ENCODE data around the gene DPM2.

DNA sequence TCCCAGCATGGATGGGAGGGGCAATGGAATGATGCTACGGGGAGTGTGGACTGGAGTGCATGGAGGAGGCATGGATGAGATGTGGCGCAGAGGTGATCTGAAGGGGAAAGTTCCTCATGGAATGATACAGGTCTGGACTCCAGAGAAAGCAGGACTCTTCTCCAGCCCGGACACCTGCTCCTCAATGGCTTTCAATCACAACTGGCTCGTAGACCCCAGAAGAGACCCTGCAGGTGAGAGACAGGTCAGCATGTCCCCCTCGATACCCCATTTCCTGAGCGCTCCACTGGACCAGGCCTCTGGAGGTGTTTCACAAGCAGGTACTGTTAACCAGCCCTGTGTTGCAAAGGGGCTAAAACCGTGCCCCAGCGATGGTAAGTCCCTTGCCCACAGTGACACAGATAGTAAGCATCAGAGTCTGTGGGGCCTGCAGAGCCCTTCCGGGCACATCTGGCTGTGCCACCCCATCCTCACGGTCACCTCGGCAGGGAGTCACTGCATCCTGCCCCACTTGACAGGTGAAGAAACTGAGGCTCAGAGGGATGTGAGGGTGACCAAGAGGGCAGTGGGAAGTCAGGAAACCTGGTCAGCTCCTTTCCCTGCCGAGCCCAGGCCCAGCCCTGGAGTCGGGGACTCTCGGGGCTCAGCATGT, 5.5 kb upstream of the DPM2 start:
- TF ChIP-seq, protein P1, sequence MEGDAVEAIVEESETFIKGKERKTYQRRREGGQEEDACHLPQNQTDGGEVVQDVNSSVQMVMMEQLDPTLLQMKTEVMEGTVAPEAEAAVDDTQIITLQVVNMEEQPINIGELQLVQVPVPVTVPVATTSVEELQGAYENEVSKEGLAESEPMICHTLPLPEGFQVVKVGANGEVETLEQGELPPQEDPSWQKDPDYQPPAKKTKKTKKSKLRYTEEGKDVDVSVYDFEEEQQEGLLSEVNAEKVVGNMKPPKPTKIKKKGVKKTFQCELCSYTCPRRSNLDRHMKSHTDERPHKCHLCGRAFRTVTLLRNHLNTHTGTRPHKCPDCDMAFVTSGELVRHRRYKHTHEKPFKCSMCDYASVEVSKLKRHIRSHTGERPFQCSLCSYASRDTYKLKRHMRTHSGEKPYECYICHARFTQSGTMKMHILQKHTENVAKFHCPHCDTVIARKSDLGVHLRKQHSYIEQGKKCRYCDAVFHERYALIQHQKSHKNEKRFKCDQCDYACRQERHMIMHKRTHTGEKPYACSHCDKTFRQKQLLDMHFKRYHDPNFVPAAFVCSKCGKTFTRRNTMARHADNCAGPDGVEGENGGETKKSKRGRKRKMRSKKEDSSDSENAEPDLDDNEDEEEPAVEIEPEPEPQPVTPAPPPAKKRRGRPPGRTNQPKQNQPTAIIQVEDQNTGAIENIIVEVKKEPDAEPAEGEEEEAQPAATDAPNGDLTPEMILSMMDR (conservative IDR thresholded peaks at IDR 0.05; ENCODE audit: low read depth, low read length): no peak
- TF ChIP-seq RCOR1 (IDR thresholded peaks at IDR 0.05; ENCODE audit: insufficient replicate concordance, low read length) (no peak), BHLHE40 (IDR thresholded peaks at IDR 0.05; ENCODE audit: low read depth, low read length) (no peak), FOS (IDR thresholded peaks at IDR 0.05; ENCODE audit: low read depth, low read length) (no peak), NFE2L2 (IDR thresholded peaks at IDR 0.05; ENCODE audit: low read depth, low read length) (no peak), POLR2A (IDR thresholded peaks at IDR 0.05; ENCODE audit: low read depth, low read length) (no peak), RAD21 (IDR thresholded peaks at IDR 0.05; ENCODE audit: low read length) (no peak), RFX5 (IDR thresholded peaks at IDR 0.05; ENCODE audit: low read depth, low read length) (no peak), SMC3 (IDR thresholded peaks at IDR 0.05; ENCODE audit: low read depth, low read length) (no peak)

Data from IMR-90 (cell line).